UCSD-AML1 (cell line): Measurements from ENCODE around the gene CHMP2B.
"Not testable (repeated sequence)": the region's sequence is repeated elsewhere in the genome, so short reads cannot be mapped to it uniquely, and the experiment has no call there.

Source experiments
- DNase-seq: peaks from one replicate; lab custom pipeline; 2025; ENCODE audit not compliant: unreplicated experiment; lab: John Stamatoyannopoulos, UW

Gene CHMP2B

GRCh38 chr3:87229113-87229512 is 2.0 kb downstream of the CHMP2B start:
- no peak for DNase-seq

GRCh38 chr3:87233805-87234204 is 6.7 kb downstream of the CHMP2B start:
- no peak for DNase-seq

GRCh38 chr3:87236093-87236492 is 9.0 kb downstream of the CHMP2B start:
- no peak for DNase-seq

- no peak for DNase-seq
Measured at GRCh38 chr3:87246662-87247429, 19.7 kb downstream of the CHMP2B start.

- DNase-seq = no peak
Measured at GRCh38 chr3:87247430-87247773, 20.3 kb downstream of the CHMP2B start.

- DNase-seq = not testable (repeated sequence)
Measured at GRCh38 chr3:87248231-87248630, 21.1 kb downstream of the CHMP2B start.

- no peak for DNase-seq
Measured at GRCh38 chr3:87248831-87249230, 21.7 kb downstream of the CHMP2B start.

GRCh38 chr3:87250009-87250408 is 22.9 kb downstream of the CHMP2B start:
- DNase-seq = no peak

GRCh38 chr3:87260270-87260669 is 33.2 kb downstream of the CHMP2B start:
- DNase-seq = peak; percentile 5

GRCh38 chr3:87261925-87262324 is 34.8 kb downstream of the CHMP2B start:
- DNase-seq = peak; percentile 3

GRCh38 chr3:87267953-87268645 is 41.0 kb downstream of the CHMP2B start:
- peak; percentile 4 for DNase-seq

- peak; percentile 3 for DNase-seq
Measured at GRCh38 chr3:87268646-87269211, 41.6 kb downstream of the CHMP2B start.

GRCh38 chr3:87269723-87270122 is 42.6 kb downstream of the CHMP2B start:
- DNase-seq = no peak

- DNase-seq = peak; percentile 40
Measured at GRCh38 chr3:87270908-87271700, 44.0 kb downstream of the CHMP2B start.

GRCh38 chr3:87272718-87273341 is 45.7 kb downstream of the CHMP2B start:
- no peak for DNase-seq

GRCh38 chr3:87276484-87276883 is 49.4 kb downstream of the CHMP2B start, which contains the start of gene POU1F1:
POU1F1 (minus strand) TSS chr3:87276584; CDS start chr3:87276462, 122 bp downstream.
- no peak for DNase-seq

GRCh38 chr3:87287011-87287410 is 59.9 kb downstream of the CHMP2B start:
- no peak for DNase-seq

- no peak for DNase-seq
Measured at GRCh38 chr3:87288446-87288845, 61.3 kb downstream of the CHMP2B start.

- no peak for DNase-seq
Measured at GRCh38 chr3:87298111-87298718, 71.1 kb downstream of the CHMP2B start.

- DNase-seq = not testable (repeated sequence)
Measured at GRCh38 chr3:87305031-87305430, 77.9 kb downstream of the CHMP2B start.
